ENCODE measurements around the gene NCAPD3.
A peak's percentile ranks its signal among the peaks of the same experiment; 100 is the strongest.

Gene NCAPD3

GRCh38 chr11:134244593-134244992, 20.8 kb upstream of the NCAPD3 start:
- H3K27ac Mint-ChIP-seq = peak overlapping the region; percentile 70
- no peaks in the 10 kb centered on the region for H3K9me3 Mint-ChIP-seq
- no peak for DNase-seq
- no peaks in the 10 kb centered on the region for H3K27me3 Mint-ChIP-seq
- no peak overlapping the region for H3K4me3 Mint-ChIP-seq
- H3K36me3 Mint-ChIP-seq (ENCODE audit: low read depth) = peaks cover 89% of the 10 kb centered on the region
- H3K4me1 Mint-ChIP-seq (ENCODE audit: low read depth) = peaks cover 11% of the 10 kb centered on the region

- DNase-seq = no peak
- H3K27ac Mint-ChIP-seq = peak overlapping the region; percentile 55
- peaks cover 90% of the 10 kb centered on the region for H3K36me3 Mint-ChIP-seq (ENCODE audit: low read depth)
- no peaks in the 10 kb centered on the region for H3K27me3 Mint-ChIP-seq
- H3K4me1 Mint-ChIP-seq (ENCODE audit: low read depth) = peaks cover 6% of the 10 kb centered on the region
- H3K9me3 Mint-ChIP-seq = no peaks in the 10 kb centered on the region
- H3K4me3 Mint-ChIP-seq = no peak overlapping the region
Observed at GRCh38 chr11:134243913-134244312, 20.1 kb upstream of the NCAPD3 start.

- no peak for DNase-seq
- Mint-ChIP-seq H3K4me1 (ENCODE audit: low read depth) (no peaks in the 10 kb centered on the region), H3K36me3 (ENCODE audit: low read depth) (peaks cover 84% of the 10 kb centered on the region)
Observed at GRCh38 chr11:134242376-134242775, 18.6 kb upstream of the NCAPD3 start.

GRCh38 chr11:134240592-134240991, 16.8 kb upstream of the NCAPD3 start:
- no peaks in the 10 kb centered on the region for H3K27me3 Mint-ChIP-seq
- no peak for DNase-seq
- H3K27ac Mint-ChIP-seq = no peak overlapping the region
- no peaks in the 10 kb centered on the region for H3K4me1 Mint-ChIP-seq (ENCODE audit: low read depth)
- H3K4me3 Mint-ChIP-seq = no peak overlapping the region
- peaks cover 82% of the 10 kb centered on the region for H3K36me3 Mint-ChIP-seq (ENCODE audit: low read depth)
- no peaks in the 10 kb centered on the region for H3K9me3 Mint-ChIP-seq

More at GRCh38 chr11:134242376-134242775, 18.6 kb upstream of the NCAPD3 start:
- H3K27ac Mint-ChIP-seq = peak overlapping the region; percentile 0
- H3K9me3 Mint-ChIP-seq = no peaks in the 10 kb centered on the region
- no peak overlapping the region for H3K4me3 Mint-ChIP-seq
- H3K27me3 Mint-ChIP-seq = no peaks in the 10 kb centered on the region

GRCh38 chr11:134238956-134239355, 15.2 kb upstream of the NCAPD3 start:
- Mint-ChIP-seq H3K36me3 (ENCODE audit: low read depth) (peaks cover 77% of the 10 kb centered on the region), H3K4me1 (ENCODE audit: low read depth) (no peaks in the 10 kb centered on the region)

GRCh38 chr11:134237557-134237922, 13.8 kb upstream of the NCAPD3 start:
- H3K27ac Mint-ChIP-seq = peak overlapping the region; percentile 75
- H3K36me3 Mint-ChIP-seq (ENCODE audit: low read depth) = peaks cover 66% of the 10 kb centered on the region
- no peaks in the 10 kb centered on the region for H3K27me3 Mint-ChIP-seq
- no peak for DNase-seq
- no peaks in the 10 kb centered on the region for H3K9me3 Mint-ChIP-seq
- peaks cover 6% of the 10 kb centered on the region for H3K4me1 Mint-ChIP-seq (ENCODE audit: low read depth)
- no peak overlapping the region for H3K4me3 Mint-ChIP-seq

More at GRCh38 chr11:134238956-134239355, 15.2 kb upstream of the NCAPD3 start:
- H3K9me3 Mint-ChIP-seq = no peaks in the 10 kb centered on the region
- no peak overlapping the region for H3K4me3 Mint-ChIP-seq
- H3K27ac Mint-ChIP-seq = peak overlapping the region; percentile 71
- DNase-seq = no peak
- no peaks in the 10 kb centered on the region for H3K27me3 Mint-ChIP-seq

- H3K27ac Mint-ChIP-seq = peak overlapping the region; percentile 4
- H3K27me3 Mint-ChIP-seq = no peaks in the 10 kb centered on the region
- no peak for DNase-seq
- H3K36me3 Mint-ChIP-seq (ENCODE audit: low read depth) = peaks cover 63% of the 10 kb centered on the region
- no peaks in the 10 kb centered on the region for H3K9me3 Mint-ChIP-seq
- H3K4me3 Mint-ChIP-seq = no peak overlapping the region
- H3K4me1 Mint-ChIP-seq (ENCODE audit: low read depth) = peaks cover 12% of the 10 kb centered on the region
Observed at GRCh38 chr11:134236834-134237556, 13.2 kb upstream of the NCAPD3 start.

- Mint-ChIP-seq H3K9me3 (no peaks in the 10 kb centered on the region), H3K4me1 (ENCODE audit: low read depth) (peaks cover 22% of the 10 kb centered on the region), H3K4me3 (no peak overlapping the region), H3K27ac (no peak overlapping the region), H3K36me3 (ENCODE audit: low read depth) (peaks cover 61% of the 10 kb centered on the region), H3K27me3 (no peaks in the 10 kb centered on the region)
- no peak for DNase-seq
Observed at GRCh38 chr11:134235399-134235798, 11.6 kb upstream of the NCAPD3 start.

GRCh38 chr11:134233729-134234179, 10.0 kb upstream of the NCAPD3 start:
- Mint-ChIP-seq H3K27ac (no peak overlapping the region), H3K4me3 (no peak overlapping the region), H3K9me3 (no peaks in the 10 kb centered on the region), H3K4me1 (ENCODE audit: low read depth) (peaks cover 39% of the 10 kb centered on the region), H3K36me3 (ENCODE audit: low read depth) (peaks cover 52% of the 10 kb centered on the region), H3K27me3 (no peaks in the 10 kb centered on the region)
- no peak for DNase-seq

- Mint-ChIP-seq H3K27ac (no peak overlapping the region), H3K9me3 (no peaks in the 10 kb centered on the region), H3K36me3 (ENCODE audit: low read depth) (peaks cover 43% of the 10 kb centered on the region), H3K4me3 (no peak overlapping the region), H3K4me1 (ENCODE audit: low read depth) (peaks cover 55% of the 10 kb centered on the region), H3K27me3 (no peaks in the 10 kb centered on the region)
- no peak for DNase-seq
Observed at GRCh38 chr11:134231958-134232659, 8.3 kb upstream of the NCAPD3 start.

GRCh38 chr11:134230339-134230738, 6.6 kb upstream of the NCAPD3 start:
- H3K4me1 Mint-ChIP-seq (ENCODE audit: low read depth) = peaks cover 72% of the 10 kb centered on the region
- no peaks in the 10 kb centered on the region for H3K27me3 Mint-ChIP-seq
- peaks cover 35% of the 10 kb centered on the region for H3K36me3 Mint-ChIP-seq (ENCODE audit: low read depth)
- H3K9me3 Mint-ChIP-seq = no peaks in the 10 kb centered on the region
- H3K27ac Mint-ChIP-seq = peak overlapping the region; percentile 48
- no peak for DNase-seq
- no peak overlapping the region for H3K4me3 Mint-ChIP-seq

- peaks cover 72% of the 10 kb centered on the region for H3K4me1 Mint-ChIP-seq (ENCODE audit: low read depth)
- no peak overlapping the region for H3K4me3 Mint-ChIP-seq
- no peak overlapping the region for H3K27ac Mint-ChIP-seq
- peaks cover 29% of the 10 kb centered on the region for H3K36me3 Mint-ChIP-seq (ENCODE audit: low read depth)
- H3K9me3 Mint-ChIP-seq = no peaks in the 10 kb centered on the region
- no peaks in the 10 kb centered on the region for H3K27me3 Mint-ChIP-seq
- no peak for DNase-seq
Observed at GRCh38 chr11:134229126-134229790, 5.5 kb upstream of the NCAPD3 start.

- no peak overlapping the region for H3K4me3 Mint-ChIP-seq
- H3K27ac Mint-ChIP-seq = peak overlapping the region; percentile 69
- DNase-seq = no peak
- H3K4me1 Mint-ChIP-seq (ENCODE audit: low read depth) = peaks cover 72% of the 10 kb centered on the region
- no peaks in the 10 kb centered on the region for H3K9me3 Mint-ChIP-seq
- H3K36me3 Mint-ChIP-seq (ENCODE audit: low read depth) = peaks cover 35% of the 10 kb centered on the region
- no peaks in the 10 kb centered on the region for H3K27me3 Mint-ChIP-seq
Observed at GRCh38 chr11:134228625-134229024, 4.9 kb upstream of the NCAPD3 start.

GRCh38 chr11:134226806-134227325, 3.1 kb upstream of the NCAPD3 start:
- peaks cover 74% of the 10 kb centered on the region for H3K4me1 Mint-ChIP-seq (ENCODE audit: low read depth)
- H3K4me3 Mint-ChIP-seq = peak overlapping the region; percentile 86
- peaks cover 44% of the 10 kb centered on the region for H3K36me3 Mint-ChIP-seq (ENCODE audit: low read depth)
- no peak for DNase-seq
- no peaks in the 10 kb centered on the region for H3K27me3 Mint-ChIP-seq
- no peaks in the 10 kb centered on the region for H3K9me3 Mint-ChIP-seq
- no peak overlapping the region for H3K27ac Mint-ChIP-seq
